K562 (cell line): ENCODE results near the gene CD79A. TPM values are rescaled to one million over a fixed set of nuclear protein-coding genes. Genes with fewer than 3 reads are reported as not detected.

Experiments used
- CCAR2 ChIP-seq: fragments of 200-400 bp; formaldehyde crosslinking; IDR thresholded peaks from 2 replicates; pipeline ENCODE4 v1.6.1; 2017; ENCODE audit warnings: mild to moderate bottlenecking, low read depth, low read length
- FUS ChIP-seq: fragments of 200-400 bp; formaldehyde crosslinking; optimal IDR thresholded peaks from 2 replicates; pipeline ENCODE3; 2017; ENCODE audit warnings: low read depth, low read length
- HLTF ChIP-seq: fragments of 450-650 bp; IDR thresholded peaks from 2 replicates; pipeline ENCODE4 v1.6.1; 2016
- KLF1 ChIP-seq: fragments of 450-650 bp; IDR thresholded peaks from 2 replicates; pipeline ENCODE4 v1.6.1; 2016; ENCODE audit warnings: missing genetic modification characterization, missing compliant biosample characterization
- PCBP2 ChIP-seq: fragments of 200-400 bp; formaldehyde crosslinking; IDR thresholded peaks from 2 replicates; pipeline ENCODE4 v1.6.1; 2018; ENCODE audit warnings: low read length, low read depth, mild to moderate bottlenecking, moderate library complexity; ENCODE audit not compliant: poor library complexity, severe bottlenecking
- RHOXF2B ChIP-seq: fragments of 250-450 bp; sonication (Bioruptor Pico); conservative IDR thresholded peaks from 2 replicates; pipeline ENCODE4 v1.5.1; 2021
- SMAD3 ChIP-seq: fragments of 450-650 bp; formaldehyde crosslinking; conservative IDR thresholded peaks from 2 replicates; pipeline ENCODE4 v1.4.0; 2020; ENCODE audit warnings: mild to moderate bottlenecking
- SNIP1 ChIP-seq: fragments of 450-650 bp; IDR thresholded peaks from 2 replicates; pipeline ENCODE4 v1.7.1; 2017; ENCODE audit warnings: low read depth, mild to moderate bottlenecking
- ZC3H4 ChIP-seq: sonication (generic); formaldehyde crosslinking; IDR thresholded peaks from 2 replicates; pipeline ENCODE4 v1.9.0; 2021; ENCODE audit warnings: missing genetic modification reagents, borderline replicate concordance
- ZNF324 ChIP-seq: fragments of 250-450 bp; sonication (Bioruptor Pico); IDR thresholded peaks from 2 replicates; pipeline ENCODE4 v1.4.0; 2020; ENCODE audit warnings: mild to moderate bottlenecking
- ZNF436 ChIP-seq: fragments of 250-450, 450-650 bp; sonication (Bioruptor Pico); formaldehyde crosslinking; IDR thresholded peaks from 2 replicates; pipeline ENCODE4 v1.7.0; 2020; ENCODE audit warnings: mild to moderate bottlenecking
- ZNF551 ChIP-seq: fragments of 250-450 bp; sonication (Bioruptor Pico); IDR thresholded peaks from 2 replicates; pipeline ENCODE4 v1.5.0; 2021; ENCODE audit warnings: mild to moderate bottlenecking, moderate library complexity
- polyA plus RNA-seq, 8 experiments: library from polyadenylated mRNA; depleted of rRNA in 4 of 8; stranded (reverse) in 5 of 8; unstranded in 3 of 8; fragments of >200 nt; fragmentation: Nextera tagmentation in 2 of 8; fragmentation: Illumina TruSeq in 1 of 8; extraction: Ambion mirVana in 2 of 8; extraction: Trizol in 1 of 8; gene quantifications; 2 replicates each; pipeline versions ENCODE4 v1.2.1 to v1.2.3, GENCODE V29; 2011 to 2014; ENCODE audit warnings: inconsistent platforms in 1 of 8, missing spikeins in 1 of 8
- total RNA-seq, 7 experiments: library from RNA; depleted of rRNA in 6 of 7; stranded (reverse); fragments of >200 nt in 6 of 7; fragmentation: Illumina TruSeq in 2 of 7; extraction: Trizol in 2 of 7; gene quantifications; 2 replicates each; pipeline versions ENCODE4 v1.2.1 to v1.2.3, GENCODE V29; 2011 to 2021; ENCODE audit warnings: low replicate concordance in 1 of 7
- TF ChIP-seq, protein P1 (sequence below), 2 experiments: fragments of 450-650 bp in 1 of 2; sonication (generic) in 1 of 2; formaldehyde crosslinking in 1 of 2; IDR thresholded peaks; 2 replicates each; pipeline versions ENCODE4 v1.7.1 to v1.9.0; 2016 to 2022; ENCODE audit warnings: inconsistent platforms in 1 of 2, mild to moderate bottlenecking in 1 of 2, missing genetic modification reagents in 1 of 2
- TF ChIP-seq, protein P2 (sequence below): fragments of 250-450 bp; sonication (Bioruptor Pico); IDR thresholded peaks from 2 replicates; pipeline ENCODE4 v1.9.0; 2021; ENCODE audit warnings: mild to moderate bottlenecking, inconsistent platforms

The CD79A gene
- total and polyA plus RNA-seq, 9 of the 15 experiments (the other 6 are each of a cell fraction or from before 2014, with no cell fraction given), result 0.04 to 0.72 (median 0.17) TPM; not detected in 3

DNA sequence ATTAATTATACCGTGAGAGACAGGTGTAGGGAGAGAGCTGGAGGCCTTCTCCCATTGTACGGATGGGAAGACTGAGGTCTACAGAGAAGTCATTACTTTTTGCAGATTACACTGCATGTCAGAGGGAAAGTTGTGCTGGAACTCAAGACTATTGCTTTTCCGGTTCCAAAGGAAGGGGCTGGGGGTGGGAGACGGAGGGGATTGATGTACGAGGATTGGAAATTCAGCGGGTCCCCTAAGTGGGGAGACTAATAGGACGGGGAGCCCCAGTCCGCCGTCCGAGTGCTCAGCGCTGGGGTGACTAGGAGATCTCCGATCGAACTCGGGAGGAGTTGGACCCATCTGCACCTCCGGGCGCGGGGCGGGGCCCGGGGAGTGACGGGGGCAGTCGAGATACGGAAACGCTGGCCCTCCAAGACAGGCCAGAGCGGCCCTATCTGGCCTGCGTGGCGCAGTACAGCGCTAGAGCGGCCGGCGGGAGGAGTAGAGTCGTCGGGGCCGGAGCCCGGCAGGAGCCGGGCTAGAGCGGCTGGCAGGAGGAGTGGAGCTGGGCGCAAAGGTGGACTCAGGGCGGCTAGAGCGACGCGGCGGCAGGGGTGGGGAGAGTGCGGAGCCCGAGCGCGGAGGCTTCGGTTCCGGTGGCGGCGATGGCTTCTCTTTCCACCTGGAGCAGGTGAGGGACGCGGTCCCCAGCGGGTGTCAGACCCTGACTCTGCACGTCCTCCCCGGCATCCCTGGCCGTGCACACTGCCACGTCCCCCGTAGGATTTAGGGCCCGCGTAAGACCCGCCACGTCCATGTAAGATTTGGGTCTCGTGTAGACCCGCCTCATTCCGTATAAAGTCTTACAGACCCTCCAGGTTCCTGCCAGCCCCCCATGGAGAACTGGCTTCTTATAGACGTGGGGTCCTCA, 7.0 kb downstream of the CD79A start (continued):
- TF ChIP-seq, protein P1, sequence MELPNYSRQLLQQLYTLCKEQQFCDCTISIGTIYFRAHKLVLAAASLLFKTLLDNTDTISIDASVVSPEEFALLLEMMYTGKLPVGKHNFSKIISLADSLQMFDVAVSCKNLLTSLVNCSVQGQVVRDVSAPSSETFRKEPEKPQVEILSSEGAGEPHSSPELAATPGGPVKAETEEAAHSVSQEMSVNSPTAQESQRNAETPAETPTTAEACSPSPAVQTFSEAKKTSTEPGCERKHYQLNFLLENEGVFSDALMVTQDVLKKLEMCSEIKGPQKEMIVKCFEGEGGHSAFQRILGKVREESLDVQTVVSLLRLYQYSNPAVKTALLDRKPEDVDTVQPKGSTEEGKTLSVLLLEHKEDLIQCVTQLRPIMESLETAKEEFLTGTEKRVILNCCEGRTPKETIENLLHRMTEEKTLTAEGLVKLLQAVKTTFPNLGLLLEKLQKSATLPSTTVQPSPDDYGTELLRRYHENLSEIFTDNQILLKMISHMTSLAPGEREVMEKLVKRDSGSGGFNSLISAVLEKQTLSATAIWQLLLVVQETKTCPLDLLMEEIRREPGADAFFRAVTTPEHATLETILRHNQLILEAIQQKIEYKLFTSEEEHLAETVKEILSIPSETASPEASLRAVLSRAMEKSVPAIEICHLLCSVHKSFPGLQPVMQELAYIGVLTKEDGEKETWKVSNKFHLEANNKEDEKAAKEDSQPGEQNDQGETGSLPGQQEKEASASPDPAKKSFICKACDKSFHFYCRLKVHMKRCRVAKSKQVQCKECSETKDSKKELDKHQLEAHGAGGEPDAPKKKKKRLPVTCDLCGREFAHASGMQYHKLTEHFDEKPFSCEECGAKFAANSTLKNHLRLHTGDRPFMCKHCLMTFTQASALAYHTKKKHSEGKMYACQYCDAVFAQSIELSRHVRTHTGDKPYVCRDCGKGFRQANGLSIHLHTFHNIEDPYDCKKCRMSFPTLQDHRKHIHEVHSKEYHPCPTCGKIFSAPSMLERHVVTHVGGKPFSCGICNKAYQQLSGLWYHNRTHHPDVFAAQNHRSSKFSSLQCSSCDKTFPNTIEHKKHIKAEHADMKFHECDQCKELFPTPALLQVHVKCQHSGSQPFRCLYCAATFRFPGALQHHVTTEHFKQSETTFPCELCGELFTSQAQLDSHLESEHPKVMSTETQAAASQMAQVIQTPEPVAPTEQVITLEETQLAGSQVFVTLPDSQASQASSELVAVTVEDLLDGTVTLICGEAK (IDR thresholded peaks at IDR 0.05), result peak; percentile 74
- TF ChIP-seq, protein P1 (CRISPR knock-in tag; IDR thresholded peaks at IDR 0.05), result no peak
- TF ChIP-seq RHOXF2B (CRISPR knock-in tag) (no peak), ZNF436 (CRISPR knock-in tag) (no peak), HLTF (0 out of 2 replicates have a peak, but pooled peaks have one; percentile 13), KLF1 (tag) (no peak), FUS (no peak), SNIP1 (peak; percentile 100), ZNF324 (peak; percentile 29; the same call in 1 of the 2 replicates), SMAD3 (CRISPR knock-in tag) (peak; percentile 53; the same call in 1 of the 2 replicates), CCAR2 (no peak), ZC3H4 (CRISPR knock-in tag) (no peak), ZNF551 (CRISPR knock-in tag) (no peak), PCBP2 (no peak)
- TF ChIP-seq, protein P2, sequence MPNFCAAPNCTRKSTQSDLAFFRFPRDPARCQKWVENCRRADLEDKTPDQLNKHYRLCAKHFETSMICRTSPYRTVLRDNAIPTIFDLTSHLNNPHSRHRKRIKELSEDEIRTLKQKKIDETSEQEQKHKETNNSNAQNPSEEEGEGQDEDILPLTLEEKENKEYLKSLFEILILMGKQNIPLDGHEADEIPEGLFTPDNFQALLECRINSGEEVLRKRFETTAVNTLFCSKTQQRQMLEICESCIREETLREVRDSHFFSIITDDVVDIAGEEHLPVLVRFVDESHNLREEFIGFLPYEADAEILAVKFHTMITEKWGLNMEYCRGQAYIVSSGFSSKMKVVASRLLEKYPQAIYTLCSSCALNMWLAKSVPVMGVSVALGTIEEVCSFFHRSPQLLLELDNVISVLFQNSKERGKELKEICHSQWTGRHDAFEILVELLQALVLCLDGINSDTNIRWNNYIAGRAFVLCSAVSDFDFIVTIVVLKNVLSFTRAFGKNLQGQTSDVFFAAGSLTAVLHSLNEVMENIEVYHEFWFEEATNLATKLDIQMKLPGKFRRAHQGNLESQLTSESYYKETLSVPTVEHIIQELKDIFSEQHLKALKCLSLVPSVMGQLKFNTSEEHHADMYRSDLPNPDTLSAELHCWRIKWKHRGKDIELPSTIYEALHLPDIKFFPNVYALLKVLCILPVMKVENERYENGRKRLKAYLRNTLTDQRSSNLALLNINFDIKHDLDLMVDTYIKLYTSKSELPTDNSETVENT (CRISPR knock-in tag), result peak; percentile 100
